KBM-7 (cell line): ENCODE data around the gene KRTAP3-1.
"Not testable (repeated sequence)": the region's sequence is repeated elsewhere in the genome, so short reads cannot be mapped to it uniquely, and the experiment has no call there.

Experiments
- DNase-seq: peaks from one replicate; pipeline ENCODE4 v3.0.0-alpha.2; 2015
- in situ Hi-C: fragments of 300-500 bp; cut with MboI; formaldehyde crosslinking; loops from 2 replicates; pipeline ENCODE4 v1.14.3; 2020; ENCODE audit warnings: low sequenced_read_pairs, low pct_unique_long_range_greater_than_20kb, mixed read lengths

KRTAP3-1 gene

GRCh38 chr17:41018541-41018940 is 9.6 kb upstream of the KRTAP3-1 start:
- in situ Hi-C loops = no loop called here
- DNase-seq = no peak

GRCh38 chr17:41016578-41017215 is 7.8 kb upstream of the KRTAP3-1 start:
- in situ Hi-C loops = no loop called here
- DNase-seq = no peak

GRCh38 chr17:41015454-41015853 is 6.5 kb upstream of the KRTAP3-1 start:
- DNase-seq = no peak
- in situ Hi-C loops = no loop called here

GRCh38 chr17:41013606-41014005 is 4.7 kb upstream of the KRTAP3-1 start:
- no peak for DNase-seq
- in situ Hi-C loops = no loop called here

GRCh38 chr17:41013181-41013580 is 4.3 kb upstream of the KRTAP3-1 start:
- DNase-seq = no peak
- in situ Hi-C loops = no loop called here

- in situ Hi-C loops = no loop called here
- no peak for DNase-seq
Measured at GRCh38 chr17:41012326-41013120, 3.6 kb upstream of the KRTAP3-1 start.

GRCh38 chr17:41010441-41010840 is 1.5 kb upstream of the KRTAP3-1 start:
- DNase-seq = no peak
- in situ Hi-C loops = no loop called here

- in situ Hi-C loops = no loop called here
- DNase-seq = no peak
Measured at GRCh38 chr17:41009936-41010335, 1.0 kb upstream of the KRTAP3-1 start.

- in situ Hi-C loops = no loop called here
- DNase-seq = no peak
Measured at GRCh38 chr17:41009301-41009760, 403 bp upstream of the KRTAP3-1 start.

GRCh38 chr17:41004397-41004796 is 4.5 kb downstream of the KRTAP3-1 start:
- in situ Hi-C loops = no loop called here
- DNase-seq = no peak

GRCh38 chr17:41003926-41004325 is 5.0 kb downstream of the KRTAP3-1 start:
- DNase-seq = no peak
- in situ Hi-C loops = no loop called here

- in situ Hi-C loops = no loop called here
- DNase-seq = no peak
Measured at GRCh38 chr17:41002814-41003213, 6.1 kb downstream of the KRTAP3-1 start.

GRCh38 chr17:41001795-41002194 is 7.1 kb downstream of the KRTAP3-1 start:
- no peak for DNase-seq
- in situ Hi-C loops = no loop called here

GRCh38 chr17:40999563-40999962 is 9.4 kb downstream of the KRTAP3-1 start, which contains the start of gene KRTAP3-2:
Gene KRTAP3-2, minus strand, starts transcription at chr17:40999906. Its CDS starts 53 bp downstream, at chr17:40999853.
- DNase-seq = not testable (repeated sequence)

GRCh38 chr17:40997361-40997760 is 11.6 kb downstream of the KRTAP3-1 start:
- in situ Hi-C loops = no loop called here

More at GRCh38 chr17:40999563-40999962, 9.4 kb downstream of the KRTAP3-1 start, which contains the start of gene KRTAP3-2:
- in situ Hi-C loops = not testable (repeated sequence)

GRCh38 chr17:40996829-40997228 is 12.1 kb downstream of the KRTAP3-1 start:
- DNase-seq = no peak
- in situ Hi-C loops = no loop called here

More at GRCh38 chr17:40997361-40997760, 11.6 kb downstream of the KRTAP3-1 start:
- no peak for DNase-seq

GRCh38 chr17:40995116-40995515 is 13.8 kb downstream of the KRTAP3-1 start:
- DNase-seq = no peak
- in situ Hi-C loops = no loop called here

GRCh38 chr17:40993839-40994238 is 15.1 kb downstream of the KRTAP3-1 start, which contains the start of gene KRTAP3-3:
Gene KRTAP3-3, minus strand, starts transcription at chr17:40994164. Its CDS starts 67 bp downstream, at chr17:40994097.
- no peak for DNase-seq
- in situ Hi-C loops = no loop called here

- in situ Hi-C loops = no loop called here
Measured at GRCh38 chr17:40993084-40993483, 15.8 kb downstream of the KRTAP3-1 start.

GRCh38 chr17:40992666-40993065 is 16.3 kb downstream of the KRTAP3-1 start:
- DNase-seq = no peak
- in situ Hi-C loops = no loop called here

More at GRCh38 chr17:40993084-40993483, 15.8 kb downstream of the KRTAP3-1 start:
- no peak for DNase-seq
